GM12873 (cell line): ENCODE measurements around the gene UBE2C.

ENCODE experiments used
- CTCF ChIP-seq: IDR thresholded peaks from 2 replicates; pipeline ENCODE4 v1.5.1; 2012; ENCODE audit warnings: low read depth, mild to moderate bottlenecking, moderate library complexity, low read length, control low read depth; ENCODE audit not compliant: insufficient read depth; ENCODE audit errors: missing control alignments

UBE2C gene

DNA sequence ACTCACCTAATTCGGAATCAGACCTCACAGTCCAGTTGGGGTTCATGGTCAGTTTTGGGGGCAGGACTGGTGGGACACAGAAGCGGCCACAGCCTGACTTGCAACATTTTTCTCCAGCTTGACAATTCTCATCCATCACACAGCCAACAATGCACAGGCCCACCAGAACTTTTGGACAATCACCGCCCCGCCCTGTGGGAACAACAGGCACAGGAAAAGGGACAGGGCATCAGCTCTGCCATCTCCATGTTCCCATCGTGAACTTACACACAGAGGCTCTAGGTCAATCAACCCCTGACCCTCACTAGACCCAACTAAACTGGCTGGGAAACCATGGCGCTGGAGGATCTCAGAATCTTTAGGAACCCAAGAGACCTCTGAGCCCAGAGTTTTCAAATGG is 37.0 kb upstream of the UBE2C start:
- TF ChIP-seq CTCF: no peak

DNA sequence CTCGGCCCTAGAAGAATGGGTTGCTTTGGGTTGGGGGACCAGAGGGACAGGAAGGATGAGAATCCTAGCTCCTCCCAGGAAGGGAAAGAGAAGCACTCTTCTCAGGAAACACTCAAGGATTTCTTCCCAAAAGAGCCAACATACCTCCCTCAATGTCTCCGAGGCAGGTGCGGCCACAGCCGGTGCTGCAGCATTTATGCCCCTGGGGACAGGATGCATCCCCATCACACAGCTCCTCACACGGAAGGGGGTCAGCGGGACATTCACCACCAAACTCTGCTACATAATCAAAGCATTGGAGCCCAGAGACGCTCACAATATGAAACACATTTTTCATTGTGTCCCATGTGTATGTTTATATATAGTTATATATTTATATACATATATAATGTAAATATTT is 35.5 kb upstream of the UBE2C start:
- TF ChIP-seq CTCF: no peak

DNA sequence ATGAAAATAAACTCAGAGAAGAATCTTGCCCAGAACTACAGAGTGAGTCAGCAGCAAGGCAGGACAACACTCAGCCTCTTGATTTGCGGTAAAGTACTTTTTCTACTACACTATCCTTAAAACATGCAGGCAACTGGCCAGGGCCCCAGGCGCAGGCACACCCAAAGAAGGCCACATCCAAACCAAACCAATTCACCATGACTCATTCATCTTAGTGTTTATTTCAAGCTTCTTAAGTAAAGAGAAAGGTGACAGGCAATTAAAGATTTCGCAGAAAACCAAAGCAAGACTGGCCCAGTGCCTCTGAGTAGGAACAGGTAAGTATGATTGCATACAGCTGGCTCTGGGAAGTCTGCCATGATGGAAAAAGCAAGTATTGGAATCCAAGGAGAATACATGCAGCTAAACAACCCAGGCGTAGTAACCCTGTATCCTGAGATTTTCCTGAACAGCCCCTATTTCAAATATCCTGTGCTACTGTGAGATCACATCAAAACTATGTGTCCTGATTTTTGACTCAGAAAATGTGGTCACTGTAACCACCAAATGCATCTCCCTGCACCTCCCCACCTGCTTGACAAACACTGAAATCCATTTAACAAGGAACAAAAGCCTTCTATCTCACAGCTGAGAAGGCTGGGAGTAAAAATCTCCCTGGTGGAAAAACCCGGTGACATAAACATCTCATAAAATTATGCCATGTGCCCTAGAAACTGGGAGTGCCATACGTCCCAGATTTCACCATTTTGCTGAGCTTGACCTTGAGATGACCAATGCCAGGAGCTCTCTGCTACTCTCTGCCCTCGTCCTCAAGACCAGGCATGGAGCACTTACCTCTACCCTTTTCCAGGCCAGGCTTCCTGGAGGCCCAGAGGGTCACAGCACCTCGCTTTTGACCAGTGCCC is 33.2 kb upstream of the UBE2C start:
- TF ChIP-seq CTCF: no peak

DNA sequence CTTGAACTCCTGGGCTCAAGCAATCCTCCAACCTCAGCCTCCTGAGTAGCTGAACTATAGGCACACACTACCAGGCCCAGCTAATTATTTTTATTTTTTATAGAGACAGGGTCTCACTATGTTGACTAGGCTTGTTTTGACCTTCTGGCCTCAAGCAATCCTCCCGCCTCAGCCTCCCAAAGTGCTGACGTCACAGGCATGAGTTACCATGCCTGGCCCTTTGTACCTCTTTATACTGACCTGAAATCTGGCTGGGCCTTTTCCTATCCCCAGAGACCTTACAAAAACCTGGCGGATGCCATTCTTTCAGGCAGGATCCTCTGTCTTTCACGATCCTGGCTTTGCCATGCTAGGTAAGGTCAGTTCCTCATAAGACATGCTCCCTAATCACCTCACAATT is 32.3 kb upstream of the UBE2C start:
- TF ChIP-seq CTCF: no peak

DNA sequence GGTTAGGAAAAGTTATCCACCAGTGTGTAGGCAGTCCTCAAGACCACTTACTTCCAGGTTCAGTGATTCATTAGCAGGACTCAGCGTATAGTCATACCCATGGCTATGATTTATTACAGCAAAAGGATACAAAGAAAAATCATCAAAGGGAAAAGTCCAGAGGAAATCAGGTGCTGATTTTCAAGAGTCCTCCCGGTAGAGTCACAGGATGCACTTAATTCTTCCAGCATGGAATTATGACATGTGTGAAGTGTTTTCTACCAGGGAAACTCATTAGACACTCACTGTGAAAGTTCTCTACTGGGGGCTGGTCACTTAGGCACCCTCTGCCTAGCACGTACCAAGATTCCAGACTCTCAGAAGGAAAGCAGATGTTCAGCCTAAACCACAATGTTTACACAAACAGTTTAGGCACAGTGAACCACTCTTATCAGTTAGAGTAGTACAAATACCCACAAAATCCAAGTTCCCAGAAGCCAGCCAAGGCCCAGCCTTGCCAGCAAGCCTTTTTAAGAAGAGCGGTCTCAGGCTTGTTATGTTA is 31.0 kb upstream of the UBE2C start:
- no peak for TF ChIP-seq CTCF

DNA sequence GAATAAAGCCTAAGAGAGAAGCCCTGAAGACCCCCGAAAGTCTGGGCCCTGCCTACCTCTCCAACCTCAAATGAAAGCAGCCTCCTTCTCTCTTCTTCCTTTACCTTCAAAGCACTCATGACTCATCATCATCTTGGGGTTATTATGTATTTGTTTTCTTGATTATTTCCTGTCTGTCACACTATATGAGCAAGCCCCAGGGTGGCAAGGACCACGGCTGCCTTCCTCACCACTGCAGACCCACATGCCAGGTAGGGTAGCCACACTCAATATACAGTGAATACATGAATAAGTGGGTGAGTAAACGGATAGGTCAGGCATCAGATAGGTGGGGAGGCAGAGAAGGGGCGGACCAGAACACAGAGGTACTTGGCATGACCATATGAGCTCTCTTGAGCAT is 29.6 kb upstream of the UBE2C start:
- TF ChIP-seq CTCF: no peak

- TF ChIP-seq CTCF: no peak
These were observed 28.7 kb upstream of the UBE2C start for GRCh38 chr20:45783656-45784294.
